GM12873 (cell line): ENCODE results near the gene SLC22A5.

Experiments used
- CTCF ChIP-seq: IDR thresholded peaks from 2 replicates; pipeline ENCODE4 v1.5.1; 2012; ENCODE audit warnings: low read depth, mild to moderate bottlenecking, moderate library complexity, low read length, control low read depth; ENCODE audit not compliant: insufficient read depth; ENCODE audit errors: missing control alignments

Gene SLC22A5

GRCh38 chr5:132375957-132376356 is 6.4 kb downstream of the SLC22A5 start:
- no peak for TF ChIP-seq CTCF

- no peak for TF ChIP-seq CTCF
Measured at GRCh38 chr5:132376694-132377641, 7.5 kb downstream of the SLC22A5 start.

- no peak for TF ChIP-seq CTCF
Measured at GRCh38 chr5:132377738-132378137, 8.2 kb downstream of the SLC22A5 start.

DNA sequence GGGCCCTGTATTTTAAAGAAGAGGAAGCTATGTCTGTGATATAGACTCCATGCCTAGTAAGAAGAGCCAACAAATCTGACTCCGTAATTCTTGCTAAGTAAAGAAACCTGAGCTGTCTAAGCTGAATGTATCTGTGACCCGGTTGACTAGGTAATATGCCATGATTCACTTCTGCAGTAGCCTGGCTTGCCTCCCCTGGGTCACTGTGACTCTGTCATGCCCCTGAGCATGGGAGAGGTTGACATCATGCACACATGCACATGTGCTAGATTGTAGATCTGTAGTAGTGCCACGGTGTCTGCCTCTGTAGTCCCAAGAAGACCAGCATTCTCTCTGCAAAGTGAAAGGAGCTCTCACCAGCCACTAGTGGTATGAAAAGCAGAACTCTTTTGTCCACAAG is 9.1 kb downstream of the SLC22A5 start:
- no peak for TF ChIP-seq CTCF

GRCh38 chr5:132380047-132380446 is 10.5 kb downstream of the SLC22A5 start:
- TF ChIP-seq CTCF = no peak

- no peak for TF ChIP-seq CTCF
Measured at GRCh38 chr5:132380741-132381140, 11.2 kb downstream of the SLC22A5 start.

GRCh38 chr5:132381614-132382013 is 12.1 kb downstream of the SLC22A5 start:
- no peak for TF ChIP-seq CTCF
